Measurements from ENCODE around the gene TAP2.
"Not testable (repeated sequence)": the region's sequence is repeated elsewhere in the genome, so short reads cannot be mapped to it uniquely, and the experiment has no call there.

Gene TAP2

GRCh38 chr6:32838114-32838958 is at the start of gene TAP2:
Gene TAP2 (minus strand): TSS chr6:32838739. CDS start chr6:32838233, 506 bp downstream.
- peak; percentile 97 for DNase-seq (ENCODE audit: low read depth)

- no peak for DNase-seq (ENCODE audit: low read depth)
Observed at GRCh38 chr6:32887616-32888015, 49.1 kb upstream of the TAP2 start.

GRCh38 chr6:32886681-32887383 is 48.3 kb upstream of the TAP2 start:
- no peak for DNase-seq (ENCODE audit: low read depth)

GRCh38 chr6:32885698-32886286 is 47.3 kb upstream of the TAP2 start:
- DNase-seq (ENCODE audit: low read depth): no peak

GRCh38 chr6:32883789-32884188 is 45.2 kb upstream of the TAP2 start:
- no peak for DNase-seq (ENCODE audit: low read depth)

GRCh38 chr6:32882879-32883250 is 44.3 kb upstream of the TAP2 start:
- no peak for DNase-seq (ENCODE audit: low read depth)

GRCh38 chr6:32880962-32881361 is 42.4 kb upstream of the TAP2 start:
- DNase-seq (ENCODE audit: low read depth): not testable (repeated sequence)

- DNase-seq (ENCODE audit: low read depth): no peak
Observed at GRCh38 chr6:32879691-32880090, 41.2 kb upstream of the TAP2 start.

- DNase-seq (ENCODE audit: low read depth): no peak
Observed at GRCh38 chr6:32876603-32877002, 38.1 kb upstream of the TAP2 start.

GRCh38 chr6:32873947-32874346 is 35.4 kb upstream of the TAP2 start:
- DNase-seq (ENCODE audit: low read depth): not testable (repeated sequence)

- DNase-seq (ENCODE audit: low read depth): peak; percentile 81
Observed at GRCh38 chr6:32868257-32868788, 29.8 kb upstream of the TAP2 start.

- DNase-seq (ENCODE audit: low read depth): no peak
Observed at GRCh38 chr6:32867554-32868256, 29.2 kb upstream of the TAP2 start.

GRCh38 chr6:32867022-32867477 is 28.5 kb upstream of the TAP2 start:
- DNase-seq (ENCODE audit: low read depth): no peak

GRCh38 chr6:32865724-32866443 is 27.3 kb upstream of the TAP2 start:
- no peak for DNase-seq (ENCODE audit: low read depth)

GRCh38 chr6:32862725-32863124 is 24.2 kb upstream of the TAP2 start:
- DNase-seq (ENCODE audit: low read depth): no peak

GRCh38 chr6:32860674-32861073 is 22.1 kb upstream of the TAP2 start:
- no peak for DNase-seq (ENCODE audit: low read depth)

- DNase-seq (ENCODE audit: low read depth): no peak
Observed at GRCh38 chr6:32858194-32858593, 19.7 kb upstream of the TAP2 start.

- DNase-seq (ENCODE audit: low read depth): no peak
Observed at GRCh38 chr6:32857156-32857891, 18.8 kb upstream of the TAP2 start.

- DNase-seq (ENCODE audit: low read depth): no peak
Observed at GRCh38 chr6:32855467-32856174, 17.1 kb upstream of the TAP2 start.

Measured in stimulated activated CD8-positive, alpha-beta memory T cell treated with anti-CD3 and anti-CD28 coated beads, Interleukin-7, amount 100 ng/mL, for 24 hours (primary cell).